IMR-90 (cell line): ENCODE results near the gene EPHB1. TPM values are rescaled to one million over a fixed set of nuclear protein-coding genes. Genes with fewer than 3 reads are reported as not detected.

Experiments
- ATAC-seq: fragments of 200-7000 bp; cut with Tn5 transposase; 2 replicates; pipeline ENCODE4 v1.9.1; 2020; ENCODE audit warnings: low read depth, mild to moderate bottlenecking, moderate library complexity
- BruUV-seq: library from RNA; stranded (reverse); fragments of 400-500 nt; replicated peaks from 2 replicates; lab custom pipeline; 2021; lab: Mats Ljungman, UMichigan
- CTCF ChIA-PET: fragments of 300-600 bp; formaldehyde crosslinking; extraction: SDS; loops from one replicate; lab custom pipeline; 2021; ENCODE audit warnings: antibody characterized with exemption; lab: Yijun Ruan, JAX
- POLR2A ChIA-PET: fragments of 300-600 bp; sonication (Branson Sonifier 250); formaldehyde crosslinking; loops from one replicate; lab custom pipeline; 2022; ENCODE audit warnings: antibody characterized with exemption; ENCODE audit not compliant: unreplicated experiment; lab: Charles Lee
- DNase-seq: peaks from one replicate; pipeline ENCODE4 v3.0.0; 2013
- H2AFZ ChIP-seq: replicated peaks from 2 replicates; pipeline ENCODE3; 2013; ENCODE audit warnings: low read length, mild to moderate bottlenecking; ENCODE audit not compliant: poor library complexity
- H2AK5ac ChIP-seq: 2 replicates; pipeline ENCODE4 v1.6.1; 2013; ENCODE audit warnings: low read depth, low read length, inconsistent platforms
- H2AK9ac ChIP-seq: replicated peaks from 2 replicates; pipeline ENCODE3; 2013; ENCODE audit warnings: mild to moderate bottlenecking, low read depth, low read length, moderate library complexity; ENCODE audit not compliant: poor library complexity
- H2BK120ac ChIP-seq: 2 replicates; pipeline ENCODE4 v1.6.1; 2013; ENCODE audit warnings: low read depth, low read length, inconsistent platforms
- H2BK15ac ChIP-seq: 3 replicates; pipeline ENCODE4 v1.6.1; 2013; ENCODE audit warnings: low read depth, low read length, inconsistent platforms
- H2BK20ac ChIP-seq: 2 replicates; pipeline ENCODE4 v1.6.1; 2013; ENCODE audit warnings: low read depth, mild to moderate bottlenecking, inconsistent platforms, low read length, moderate library complexity
- H2BK5ac ChIP-seq: 2 replicates; pipeline ENCODE4 v1.6.1; 2013; ENCODE audit warnings: mild to moderate bottlenecking, low read depth, low read length, inconsistent platforms; ENCODE audit not compliant: poor library complexity, severe bottlenecking
- H3K14ac ChIP-seq: replicated peaks from 2 replicates; pipeline ENCODE4 v1.6.1; 2013; ENCODE audit warnings: low read depth, low read length, inconsistent platforms
- H3K18ac ChIP-seq: 2 replicates; pipeline ENCODE4 v1.6.1; 2013; ENCODE audit warnings: low read depth, low read length, control low read depth
- H3K23ac ChIP-seq: 2 replicates; pipeline ENCODE4 v1.6.1; 2013; ENCODE audit warnings: low read depth, low read length, inconsistent platforms
- H3K27ac ChIP-seq: 2 replicates; pipeline ENCODE4 v1.5.1; 2013; ENCODE audit warnings: mild to moderate bottlenecking, control low read depth, low read length; ENCODE audit not compliant: insufficient read depth
- H3K27me3 ChIP-seq: 2 replicates; pipeline ENCODE4 v1.6.1; 2013; ENCODE audit warnings: low read length; ENCODE audit not compliant: control insufficient read depth, insufficient read depth
- H3K36me3 ChIP-seq: 2 replicates; pipeline ENCODE4 v1.6.1; 2013; ENCODE audit warnings: low read length, mixed read lengths; ENCODE audit not compliant: control insufficient read depth, insufficient read depth
- H3K4ac ChIP-seq: 2 replicates; pipeline ENCODE4 v1.6.1; 2013; ENCODE audit warnings: low read depth, low read length, inconsistent platforms
- H3K4me1 ChIP-seq: 2 replicates; pipeline ENCODE4 v1.6.1; 2013; ENCODE audit warnings: low read length, mixed read lengths; ENCODE audit not compliant: control insufficient read depth, insufficient read depth
- H3K4me2 ChIP-seq: 2 replicates; pipeline ENCODE4 v1.6.1; 2013; ENCODE audit warnings: low read depth, mild to moderate bottlenecking, control low read depth, low read length, moderate library complexity
- H3K4me3 ChIP-seq: 2 replicates; pipeline ENCODE4 v1.5.1; 2013; ENCODE audit warnings: low read depth, mild to moderate bottlenecking, control low read depth, low read length, moderate library complexity; ENCODE audit not compliant: insufficient read depth
- H3K56ac ChIP-seq: 2 replicates; pipeline ENCODE4 v1.6.1; 2013; ENCODE audit warnings: low read length, inconsistent platforms; ENCODE audit not compliant: insufficient read depth; ENCODE audit errors: extremely low read depth
- H3K79me1 ChIP-seq, 2 experiments: 2 replicates each; pipeline ENCODE4 v1.6.1; 2013; ENCODE audit warnings: low read length in 2 of 2, inconsistent platforms in 1 of 2, low read depth in 1 of 2
- H3K9ac ChIP-seq: 2 replicates; pipeline ENCODE4 v1.6.1; 2013; ENCODE audit warnings: low read depth, low read length, control low read depth
- H3K9me1 ChIP-seq: 2 replicates; pipeline ENCODE4 v1.6.1; 2013; ENCODE audit warnings: low read length, inconsistent platforms; ENCODE audit not compliant: insufficient read depth
- H3K9me3 ChIP-seq: 2 replicates; pipeline ENCODE4 v1.6.1; 2013; ENCODE audit warnings: low read length; ENCODE audit not compliant: control insufficient read depth, insufficient read depth
- H4K20me1 ChIP-seq: 2 replicates; pipeline ENCODE4 v1.6.1; 2013; ENCODE audit warnings: low read length, inconsistent platforms; ENCODE audit not compliant: insufficient read depth
- H4K5ac ChIP-seq: 2 replicates; pipeline ENCODE4 v1.6.1; 2013; ENCODE audit warnings: mild to moderate bottlenecking, low read depth, low read length, control low read depth
- H4K8ac ChIP-seq, 2 experiments: 2 replicates each; pipeline ENCODE4 v1.6.1; 2013; ENCODE audit warnings: low read depth in 2 of 2, low read length in 2 of 2, control low read depth in 1 of 2, inconsistent platforms in 1 of 2
- H4K91ac ChIP-seq: 2 replicates; pipeline ENCODE4 v1.6.1; 2013; ENCODE audit warnings: low read depth, low read length, inconsistent platforms; ENCODE audit not compliant: insufficient read depth
- BHLHE40 ChIP-seq: fragments of 150-350 bp; IDR thresholded peaks from 2 replicates; pipeline ENCODE4 v1.6.1; 2016; ENCODE audit warnings: mild to moderate bottlenecking, low read depth, low read length
- CEBPB ChIP-seq: IDR thresholded peaks from 2 replicates; pipeline ENCODE4 v1.6.1; 2012; ENCODE audit warnings: low read depth, low read length, improper control_type of control experiment
- CHD1 ChIP-seq: IDR thresholded peaks from 2 replicates; pipeline ENCODE4 v1.6.1; 2012; ENCODE audit warnings: low read depth, low read length, improper control_type of control experiment
- FOS ChIP-seq: fragments of 150-350 bp; IDR thresholded peaks from 2 replicates; pipeline ENCODE4 v1.6.1; 2016; ENCODE audit warnings: low read depth, low read length
- MAFK ChIP-seq: IDR thresholded peaks from 2 replicates; pipeline ENCODE4 v1.6.1; 2012; ENCODE audit warnings: low read depth, low read length, improper control_type of control experiment
- MAZ ChIP-seq: IDR thresholded peaks from 2 replicates; pipeline ENCODE4 v1.6.1; 2012; ENCODE audit warnings: low read depth, mild to moderate bottlenecking, low read length, improper control_type of control experiment, moderate library complexity, borderline replicate concordance
- NFE2L2 ChIP-seq: fragments of 150-350 bp; IDR thresholded peaks from 2 replicates; pipeline ENCODE4 v1.6.1; 2016; ENCODE audit warnings: low read depth, mild to moderate bottlenecking, low read length
- POLR2A ChIP-seq: IDR thresholded peaks from 2 replicates; pipeline ENCODE4 v1.6.1; 2012; ENCODE audit warnings: mild to moderate bottlenecking, low read depth, low read length
- RAD21 ChIP-seq: IDR thresholded peaks from 2 replicates; pipeline ENCODE4 v1.6.1; 2012; ENCODE audit warnings: low read length, improper control_type of control experiment
- RCOR1 ChIP-seq: IDR thresholded peaks from 2 replicates; pipeline ENCODE4 v1.6.1; 2012; ENCODE audit warnings: mild to moderate bottlenecking, low read length, improper control_type of control experiment; ENCODE audit not compliant: insufficient replicate concordance
- RFX5 ChIP-seq: IDR thresholded peaks from 2 replicates; pipeline ENCODE4 v1.8.0; 2012; ENCODE audit warnings: low read depth, mild to moderate bottlenecking, low read length, moderate library complexity
- SMC3 ChIP-seq: fragments of 150-350 bp; IDR thresholded peaks from 2 replicates; pipeline ENCODE4 v1.6.1; 2016; ENCODE audit warnings: low read depth, mild to moderate bottlenecking, antibody characterized with exemption, low read length, moderate library complexity
- WGBS, 2 experiments: methylation state at CpG; one replicate each; pipeline versions ENCODE4 v1.1.5 to v1.1.7; 2013; ENCODE audit warnings: missing lambda C conversion rate in 2 of 2; ENCODE audit not compliant: insufficient read length in 1 of 2; ENCODE audit errors: extremely low coverage in 2 of 2; 5-methylcytosine and 5-hydroxymethylcytosine counted together
- dilution Hi-C: fragments of 300-500 bp; cut with HindIII; formaldehyde crosslinking; loops from one replicate; pipeline ENCODE4 v1.14.3; 2018; ENCODE audit warnings: low sequenced_read_pairs; ENCODE audit not compliant: unreplicated experiment
- in situ Hi-C: fragments of 300-500 bp; cut with MboI; formaldehyde crosslinking; loops from 3 replicates; pipeline ENCODE4 v1.14.3; 2019; ENCODE audit warnings: low sequenced_read_pairs, inconsistent platforms, mixed read lengths
- intact Hi-C: fragments of 100-400 bp; cut with micrococcal nuclease; formaldehyde crosslinking; loops from 2 replicates; pipeline ENCODE4 v1.10.0; 2022
- polyA plus RNA-seq, 3 experiments: library from polyadenylated mRNA; depleted of rRNA; stranded (reverse); fragments of >200 nt; gene quantifications; 2 replicates each; pipeline ENCODE4 v1.2.3, GENCODE V29; 2012; ENCODE audit warnings: low replicate concordance in 1 of 3
- total RNA-seq: library from RNA; depleted of rRNA; stranded (reverse); fragments of >200 nt; gene quantifications from 2 replicates; pipeline ENCODE4 v1.2.3, GENCODE V29; 2012
- TF ChIP-seq, protein P1 (sequence below): fragments of 150-350 bp; IDR thresholded peaks from 2 replicates; pipeline ENCODE4 v1.6.1; 2017; ENCODE audit warnings: mild to moderate bottlenecking, antibody characterized with exemption, low read length, low read depth
- TF ChIP-seq, protein P2 (sequence below): conservative IDR thresholded peaks from 2 replicates; pipeline ENCODE4 v1.5.1; 2012; ENCODE audit warnings: mild to moderate bottlenecking, low read depth, low read length, improper control_type of control experiment
- TF ChIP-seq, protein P3 (sequence below): fragments of 150-350 bp; IDR thresholded peaks from 2 replicates; pipeline ENCODE4 v1.6.1; 2016; ENCODE audit warnings: low read depth, mild to moderate bottlenecking, low read length, moderate library complexity, borderline replicate concordance

Gene EPHB1
- total and polyA plus RNA-seq, 2 of the 4 experiments (the other 2 are of a cell fraction), result 0.17 to 0.36 TPM

- no peak overlapping the region for H3K4me3 ChIP-seq
- TF ChIP-seq, protein P1, sequence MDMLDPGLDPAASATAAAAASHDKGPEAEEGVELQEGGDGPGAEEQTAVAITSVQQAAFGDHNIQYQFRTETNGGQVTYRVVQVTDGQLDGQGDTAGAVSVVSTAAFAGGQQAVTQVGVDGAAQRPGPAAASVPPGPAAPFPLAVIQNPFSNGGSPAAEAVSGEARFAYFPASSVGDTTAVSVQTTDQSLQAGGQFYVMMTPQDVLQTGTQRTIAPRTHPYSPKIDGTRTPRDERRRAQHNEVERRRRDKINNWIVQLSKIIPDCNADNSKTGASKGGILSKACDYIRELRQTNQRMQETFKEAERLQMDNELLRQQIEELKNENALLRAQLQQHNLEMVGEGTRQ, result no peak
- TF ChIP-seq SMC3, result no peak
- TF ChIP-seq, protein P2, sequence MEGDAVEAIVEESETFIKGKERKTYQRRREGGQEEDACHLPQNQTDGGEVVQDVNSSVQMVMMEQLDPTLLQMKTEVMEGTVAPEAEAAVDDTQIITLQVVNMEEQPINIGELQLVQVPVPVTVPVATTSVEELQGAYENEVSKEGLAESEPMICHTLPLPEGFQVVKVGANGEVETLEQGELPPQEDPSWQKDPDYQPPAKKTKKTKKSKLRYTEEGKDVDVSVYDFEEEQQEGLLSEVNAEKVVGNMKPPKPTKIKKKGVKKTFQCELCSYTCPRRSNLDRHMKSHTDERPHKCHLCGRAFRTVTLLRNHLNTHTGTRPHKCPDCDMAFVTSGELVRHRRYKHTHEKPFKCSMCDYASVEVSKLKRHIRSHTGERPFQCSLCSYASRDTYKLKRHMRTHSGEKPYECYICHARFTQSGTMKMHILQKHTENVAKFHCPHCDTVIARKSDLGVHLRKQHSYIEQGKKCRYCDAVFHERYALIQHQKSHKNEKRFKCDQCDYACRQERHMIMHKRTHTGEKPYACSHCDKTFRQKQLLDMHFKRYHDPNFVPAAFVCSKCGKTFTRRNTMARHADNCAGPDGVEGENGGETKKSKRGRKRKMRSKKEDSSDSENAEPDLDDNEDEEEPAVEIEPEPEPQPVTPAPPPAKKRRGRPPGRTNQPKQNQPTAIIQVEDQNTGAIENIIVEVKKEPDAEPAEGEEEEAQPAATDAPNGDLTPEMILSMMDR, result no peak
- no peak for TF ChIP-seq CEBPB
- TF ChIP-seq POLR2A, result no peak
- TF ChIP-seq MAFK, result no peak
- TF ChIP-seq, protein P3, sequence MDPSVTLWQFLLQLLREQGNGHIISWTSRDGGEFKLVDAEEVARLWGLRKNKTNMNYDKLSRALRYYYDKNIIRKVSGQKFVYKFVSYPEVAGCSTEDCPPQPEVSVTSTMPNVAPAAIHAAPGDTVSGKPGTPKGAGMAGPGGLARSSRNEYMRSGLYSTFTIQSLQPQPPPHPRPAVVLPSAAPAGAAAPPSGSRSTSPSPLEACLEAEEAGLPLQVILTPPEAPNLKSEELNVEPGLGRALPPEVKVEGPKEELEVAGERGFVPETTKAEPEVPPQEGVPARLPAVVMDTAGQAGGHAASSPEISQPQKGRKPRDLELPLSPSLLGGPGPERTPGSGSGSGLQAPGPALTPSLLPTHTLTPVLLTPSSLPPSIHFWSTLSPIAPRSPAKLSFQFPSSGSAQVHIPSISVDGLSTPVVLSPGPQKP, result no peak
- no peak for TF ChIP-seq BHLHE40
- no peak for TF ChIP-seq RFX5
- TF ChIP-seq FOS, result no peak
- no peak for TF ChIP-seq NFE2L2
- no peak for TF ChIP-seq CHD1
- no peak for TF ChIP-seq MAZ
- TF ChIP-seq RAD21, result no peak
- no peak for TF ChIP-seq RCOR1
- H2BK5ac ChIP-seq, result no peak overlapping the region
- H4K91ac ChIP-seq, result no peak overlapping the region
- H3K9ac ChIP-seq, result no peak overlapping the region
- H2AK9ac ChIP-seq, result no peak overlapping the region
- no peaks in the 10 kb centered on the region for H3K36me3 ChIP-seq
- no TSS peak for BruUV-seq
- DNase-seq, result no peak
- no peak overlapping the region for H3K18ac ChIP-seq
- ChIA-PET CTCF (no interaction called here), POLR2A (no interaction called here)
- no peak overlapping the region for H4K8ac ChIP-seq
- no peak overlapping the region for H3K4ac ChIP-seq
- H3K56ac ChIP-seq, result no peak overlapping the region
- H3K14ac ChIP-seq, result no peak overlapping the region
- H3K27me3 ChIP-seq, result no peaks in the 10 kb centered on the region
- 83% methylated on average over 1 of the region's 4 CpGs; no CpG with 5 or more reads in 1 of the 2 experiments for WGBS, 2 experiments
- H2AFZ ChIP-seq, result no peak overlapping the region
- H4K5ac ChIP-seq, result no peak overlapping the region
- dilution Hi-C loops (no loop called here), intact Hi-C loops (no loop called here), in situ Hi-C loops (no loop called here)
- H3K27ac ChIP-seq, result no peak overlapping the region
- no peaks in the 10 kb centered on the region for H3K79me1 ChIP-seq
- no peaks in the 10 kb centered on the region for H4K20me1 ChIP-seq
- H3K4me1 ChIP-seq, result no peaks in the 10 kb centered on the region
- no peak overlapping the region for H3K23ac ChIP-seq
- no peak overlapping the region for H3K4me2 ChIP-seq
- no peaks in the 10 kb centered on the region for H3K9me3 ChIP-seq
- no peaks in the 10 kb centered on the region for H3K9me1 ChIP-seq
- no peak overlapping the region for H2BK15ac ChIP-seq
- no peak overlapping the region for H2BK120ac ChIP-seq
- H2BK20ac ChIP-seq, result no peak overlapping the region
- H2AK5ac ChIP-seq, result no peak overlapping the region
- no peak for ATAC-seq
These were observed 108.8 kb downstream of the EPHB1 start for GRCh38 chr3:134903837-134904236.
